OCI-LY1 (cell line): ENCODE measurements around the gene MTMR3.

ENCODE experiments used
- EZH2 ChIP-seq: fragments of 200-600 bp; sonication (generic), shearing (Covaris generic); IDR thresholded peaks from 2 replicates; pipeline ENCODE4 v1.8.0; 2017; ENCODE audit warnings: borderline replicate concordance, mixed run types, mild to moderate bottlenecking, antibody characterized with exemption, low read length, moderate library complexity, mixed read lengths
- TF ChIP-seq, protein P1 (sequence below): fragments of 200-600 bp; sonication (generic), shearing (Covaris generic); IDR thresholded peaks from 2 replicates; pipeline ENCODE4 v1.5.1; 2017; ENCODE audit warnings: mild to moderate bottlenecking, antibody characterized with exemption, low read length, moderate library complexity, mixed read lengths

DNA sequence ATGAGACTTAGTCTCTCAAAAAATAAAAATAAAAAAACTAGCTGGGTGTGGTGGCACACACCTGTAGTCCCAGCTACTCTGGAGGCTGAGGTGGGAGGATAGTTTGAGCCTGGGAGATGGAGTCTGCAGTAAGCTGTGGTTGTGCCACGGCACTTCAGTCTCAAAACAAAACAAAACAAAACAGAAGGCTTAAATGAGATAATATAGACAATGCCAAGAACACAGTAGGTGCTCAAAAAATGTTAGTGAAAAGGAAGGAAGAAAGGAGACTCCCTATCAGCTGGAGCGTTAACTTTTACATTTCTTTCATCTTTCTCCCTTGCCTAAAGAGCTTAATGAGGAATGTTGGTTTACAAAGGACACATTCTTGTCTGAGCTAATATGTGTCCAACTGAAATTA lies 40.8 kb upstream of the MTMR3 start:
- no peak for TF ChIP-seq EZH2
- TF ChIP-seq, protein P1, sequence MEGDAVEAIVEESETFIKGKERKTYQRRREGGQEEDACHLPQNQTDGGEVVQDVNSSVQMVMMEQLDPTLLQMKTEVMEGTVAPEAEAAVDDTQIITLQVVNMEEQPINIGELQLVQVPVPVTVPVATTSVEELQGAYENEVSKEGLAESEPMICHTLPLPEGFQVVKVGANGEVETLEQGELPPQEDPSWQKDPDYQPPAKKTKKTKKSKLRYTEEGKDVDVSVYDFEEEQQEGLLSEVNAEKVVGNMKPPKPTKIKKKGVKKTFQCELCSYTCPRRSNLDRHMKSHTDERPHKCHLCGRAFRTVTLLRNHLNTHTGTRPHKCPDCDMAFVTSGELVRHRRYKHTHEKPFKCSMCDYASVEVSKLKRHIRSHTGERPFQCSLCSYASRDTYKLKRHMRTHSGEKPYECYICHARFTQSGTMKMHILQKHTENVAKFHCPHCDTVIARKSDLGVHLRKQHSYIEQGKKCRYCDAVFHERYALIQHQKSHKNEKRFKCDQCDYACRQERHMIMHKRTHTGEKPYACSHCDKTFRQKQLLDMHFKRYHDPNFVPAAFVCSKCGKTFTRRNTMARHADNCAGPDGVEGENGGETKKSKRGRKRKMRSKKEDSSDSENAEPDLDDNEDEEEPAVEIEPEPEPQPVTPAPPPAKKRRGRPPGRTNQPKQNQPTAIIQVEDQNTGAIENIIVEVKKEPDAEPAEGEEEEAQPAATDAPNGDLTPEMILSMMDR, result no peak
